A172 (cell line): ENCODE measurements around the gene APEH. TPM values are rescaled to one million over a fixed set of nuclear protein-coding genes. Genes with fewer than 3 reads are reported as not detected.
"Not testable (repeated sequence)": the region's sequence is repeated elsewhere in the genome, so short reads cannot be mapped to it uniquely, and the experiment has no call there.

Experiments
- DNase-seq: peaks from one replicate; pipeline ENCODE4 v3.0.0-alpha.2; 2015; ENCODE audit warnings: low spot score
- total RNA-seq: library from RNA; depleted of rRNA; stranded (reverse); fragments of >200 nt; shearing (Covaris generic); gene quantifications from 2 replicates; pipeline ENCODE4 v1.2.3, GENCODE V29; 2014

The APEH gene
- total RNA-seq, 1 experiment from 2014 or later = 144 TPM

DNA sequence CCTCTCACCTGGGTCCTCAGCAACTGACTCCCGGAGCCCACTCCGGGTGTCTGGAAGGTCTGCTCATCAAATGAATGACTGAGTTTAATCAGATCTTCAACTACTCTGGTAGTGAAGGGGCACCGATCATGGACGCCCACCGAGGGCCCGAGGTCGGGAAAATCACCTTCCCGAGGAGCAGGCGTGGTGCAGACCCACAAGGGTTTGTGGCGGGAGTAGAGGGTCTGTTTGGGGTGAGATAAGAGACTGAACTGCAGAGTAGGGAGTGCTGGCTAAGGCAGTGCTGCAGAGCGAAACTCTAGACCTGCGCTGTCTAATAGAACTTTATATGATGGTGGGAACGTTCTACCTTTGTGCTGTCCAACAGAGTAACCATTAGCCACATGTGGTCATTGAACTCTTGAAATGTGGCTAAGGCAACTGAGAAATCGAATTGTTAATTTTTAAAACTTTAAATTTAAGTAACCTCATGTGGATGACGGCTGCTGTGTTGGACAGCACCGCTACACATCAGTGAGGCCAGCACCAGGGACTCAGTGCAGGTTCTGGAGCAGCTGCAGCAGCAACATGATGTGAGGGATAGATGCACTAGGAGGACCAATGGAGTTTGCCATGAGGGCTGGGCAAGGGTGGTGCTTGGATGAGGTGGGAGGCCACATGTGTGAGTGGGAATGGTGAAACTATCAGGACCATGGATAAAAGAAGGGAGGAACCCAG lies 15.9 kb downstream of the APEH start:
- not testable (repeated sequence) for DNase-seq

DNA sequence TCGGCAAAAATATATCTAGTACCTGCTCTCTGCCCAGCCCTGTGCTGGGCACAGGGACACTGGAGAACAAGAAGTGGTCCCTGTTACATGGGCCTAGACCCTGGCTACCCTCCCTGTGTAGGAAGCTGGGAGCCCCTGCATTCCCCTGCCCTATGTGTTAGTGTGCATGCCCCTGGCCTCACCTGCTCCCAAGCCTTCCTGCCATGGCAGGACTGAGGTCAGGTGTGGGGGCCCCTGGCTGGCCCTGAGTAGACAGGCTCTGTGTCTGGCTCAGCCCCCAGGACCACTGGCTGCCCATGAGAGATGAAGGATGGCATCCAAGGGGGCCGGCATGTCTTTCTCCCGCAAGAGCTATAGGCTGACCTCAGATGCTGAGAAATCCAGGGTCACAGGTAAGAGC lies 16.7 kb downstream of the APEH start:
- not testable (repeated sequence) for DNase-seq

DNA sequence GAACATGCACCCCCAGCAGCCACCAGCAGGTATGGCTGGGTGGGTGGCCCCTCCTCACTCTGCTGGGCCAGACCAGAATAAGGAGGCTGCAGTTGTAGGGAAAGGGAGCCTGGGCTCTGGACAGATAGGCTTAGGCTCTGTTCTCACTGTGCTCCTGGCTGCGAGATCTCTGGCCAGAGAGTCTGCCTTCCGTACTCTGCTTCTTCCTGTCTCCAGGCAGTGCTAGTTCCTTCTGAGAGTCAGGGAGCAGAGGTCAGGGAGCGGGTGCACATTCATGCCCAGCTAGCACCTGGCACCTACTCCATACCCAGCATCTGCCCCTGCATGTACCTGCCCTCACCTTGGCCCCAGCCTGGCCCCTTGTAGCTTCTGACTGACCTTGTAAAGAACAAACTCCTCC lies 17.3 kb downstream of the APEH start:
- DNase-seq = not testable (repeated sequence)

- not testable (repeated sequence) for DNase-seq
These were observed 20.4 kb downstream of the APEH start for GRCh38 chr3:49694409-49695070.

GRCh38 chr3:49695350-49696015 lies 21.3 kb downstream of the APEH start:
- DNase-seq = not testable (repeated sequence)

DNA sequence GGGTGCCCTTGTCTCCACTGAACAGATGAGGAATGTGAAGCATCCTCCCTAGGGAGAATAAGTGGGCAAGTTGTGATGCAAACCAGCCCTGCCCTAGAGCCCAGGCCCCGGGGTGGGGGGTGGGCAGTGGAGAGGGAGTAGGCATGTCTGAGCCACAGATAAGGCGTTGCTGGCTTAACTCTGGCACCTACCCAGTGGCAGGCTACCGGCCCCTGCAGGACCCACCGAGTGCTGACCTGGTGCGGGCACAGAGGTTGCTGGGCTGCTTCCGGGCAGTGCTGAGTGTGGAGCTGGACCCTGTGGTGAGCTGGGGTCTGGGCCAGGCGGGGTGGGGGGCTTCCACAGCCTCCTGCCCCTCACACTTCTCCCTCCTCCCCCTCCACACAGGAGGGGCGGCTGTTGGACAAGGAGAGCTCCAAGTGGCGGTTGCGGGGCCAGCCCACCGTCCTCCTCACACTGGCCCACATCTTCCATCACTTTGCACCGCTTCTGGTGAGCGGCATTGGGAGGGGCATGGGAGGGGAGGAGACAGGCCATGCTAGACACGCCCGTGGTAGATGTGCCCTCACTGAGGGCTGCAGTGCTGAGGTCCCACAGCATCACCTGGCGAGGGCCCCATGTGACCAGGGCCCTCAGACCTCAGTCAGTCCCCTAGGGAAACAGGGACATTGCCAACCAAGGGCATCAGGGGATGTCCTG lies 25.3 kb downstream of the APEH start:
- DNase-seq = peak; percentile 22

DNA sequence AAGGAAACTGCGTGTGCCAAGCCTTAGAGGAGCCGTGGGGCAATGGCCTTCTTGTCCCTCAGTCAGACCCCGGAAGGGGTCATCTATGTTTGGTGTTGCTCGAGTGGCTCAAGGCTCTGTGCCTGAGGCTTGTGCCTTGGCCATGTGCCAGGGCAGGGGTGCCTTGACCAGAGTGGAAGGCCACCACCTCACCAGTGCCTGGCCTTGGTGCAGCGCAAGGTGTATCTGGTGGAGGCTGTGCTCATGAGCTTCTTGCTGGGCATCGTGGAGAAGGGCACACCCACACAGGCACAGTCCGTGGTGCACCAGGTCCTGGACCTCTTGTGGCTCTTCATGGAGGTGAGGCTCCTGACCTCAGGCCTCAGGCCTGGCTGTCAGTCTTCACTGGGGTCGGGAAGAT lies 25.9 kb downstream of the APEH start:
- no peak for DNase-seq

GRCh38 chr3:49700453-49701128 lies 26.4 kb downstream of the APEH start:
- no peak for DNase-seq

DNA sequence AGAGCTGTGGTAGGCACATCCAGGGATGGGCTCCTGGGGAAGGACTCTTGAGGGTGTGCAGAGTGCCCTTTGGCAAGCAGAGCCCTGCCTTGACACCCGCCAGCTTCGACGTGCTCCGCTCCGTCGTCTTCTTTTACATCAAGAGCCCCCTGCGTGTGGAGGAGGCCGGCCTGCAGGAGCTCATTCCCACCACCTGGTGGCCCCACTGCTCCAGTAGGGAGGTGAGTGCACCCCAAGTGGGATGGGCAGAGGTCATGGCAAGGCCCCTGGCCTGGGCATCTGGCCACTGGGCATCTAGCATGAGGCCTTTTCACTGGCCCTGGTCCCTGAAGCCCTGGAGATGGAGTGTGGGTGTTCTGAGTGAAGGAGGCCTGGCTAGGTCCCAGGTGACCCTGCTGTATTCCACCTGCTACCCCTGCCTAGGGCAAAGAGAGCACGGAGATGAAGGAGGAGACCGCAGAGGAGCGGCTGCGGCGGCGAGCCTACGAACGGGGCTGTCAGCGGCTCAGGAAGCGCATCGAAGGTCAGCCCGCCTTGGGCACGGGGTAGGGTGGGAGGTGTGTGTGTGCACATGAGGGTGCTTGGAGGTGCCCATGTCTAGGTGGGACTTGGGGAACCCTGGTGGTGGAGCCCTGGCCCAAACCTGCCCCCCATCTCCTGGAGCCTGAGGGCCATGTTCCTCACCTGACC lies 27.4 kb downstream of the APEH start:
- no peak for DNase-seq

DNA sequence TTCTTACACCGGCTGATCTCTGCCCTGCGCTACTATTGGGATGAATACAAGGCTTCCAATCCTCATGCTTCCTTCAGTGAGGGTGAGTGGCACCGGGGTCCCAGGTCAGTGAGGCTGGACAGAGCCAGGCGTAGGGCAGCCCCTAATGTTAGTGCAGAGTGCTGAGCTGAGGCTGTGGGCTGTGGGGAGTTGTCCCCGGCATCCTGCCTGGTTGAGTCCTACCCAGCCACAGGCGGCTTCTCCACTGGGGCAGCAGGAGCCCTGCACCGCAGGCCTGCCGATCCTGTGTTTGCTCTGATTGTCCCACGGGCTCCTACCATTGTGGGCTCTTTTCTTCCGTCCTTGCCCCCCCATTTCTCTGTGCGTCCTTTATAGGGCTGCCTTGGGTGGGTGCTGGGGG lies 28.5 kb downstream of the APEH start:
- no peak for DNase-seq

DNA sequence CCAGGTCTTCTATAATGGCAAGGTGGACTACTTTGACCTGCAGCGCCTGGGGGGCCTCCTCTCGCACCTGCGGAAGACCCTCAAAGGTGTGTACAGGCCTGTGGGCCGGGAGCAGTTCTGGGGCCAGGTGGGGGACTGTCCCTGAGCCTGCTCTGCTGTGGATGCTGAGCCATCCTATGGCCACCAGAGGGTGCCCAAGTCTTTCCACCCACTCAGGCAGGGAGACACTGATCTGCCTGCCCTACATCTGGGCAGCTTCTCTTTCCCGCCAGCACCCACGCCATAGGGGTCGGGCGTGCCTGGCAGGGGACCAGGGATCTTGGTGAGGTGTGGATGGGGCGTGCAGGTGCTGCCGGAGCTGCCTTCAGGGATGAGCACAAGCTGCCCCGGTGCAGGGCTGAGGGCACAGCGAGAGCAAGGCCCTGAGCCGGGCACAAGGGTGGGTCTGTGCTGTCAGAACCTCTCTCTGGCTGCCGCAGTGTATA lies 29.3 kb downstream of the APEH start:
- DNase-seq = peak; percentile 55

GRCh38 chr3:49703956-49704355 lies 29.8 kb downstream of the APEH start:
- DNase-seq = no peak

GRCh38 chr3:49704629-49705028 lies 30.5 kb downstream of the APEH start:
- DNase-seq = no peak

DNA sequence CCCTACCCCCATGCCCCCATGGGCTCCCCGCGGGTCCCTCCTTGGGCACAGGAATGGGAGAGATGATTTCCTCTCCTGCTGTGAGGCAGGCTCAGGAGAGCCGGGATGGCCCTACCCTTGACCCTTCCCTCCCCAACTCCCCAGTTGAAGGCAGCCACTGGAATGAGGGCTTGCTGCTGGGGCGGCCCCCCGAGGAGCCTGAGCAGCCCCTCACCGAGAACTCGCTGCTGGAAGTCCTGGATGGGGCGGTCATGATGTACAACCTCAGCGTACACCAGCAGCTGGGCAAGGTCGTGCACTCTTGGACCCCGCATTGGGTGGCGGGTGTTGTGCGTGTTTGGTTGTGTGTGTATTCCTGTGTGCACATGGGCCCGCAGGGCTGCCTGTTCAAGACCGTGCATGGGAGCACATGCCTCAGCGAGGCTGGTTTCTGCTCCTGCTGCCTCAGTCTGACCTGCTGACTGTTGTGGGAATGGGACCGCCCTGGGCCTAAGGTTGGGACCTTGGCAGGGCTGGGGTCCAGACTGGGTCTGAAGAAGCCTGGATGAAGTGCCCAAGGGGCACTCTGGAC lies 31.3 kb downstream of the APEH start:
- no peak for DNase-seq

DNA sequence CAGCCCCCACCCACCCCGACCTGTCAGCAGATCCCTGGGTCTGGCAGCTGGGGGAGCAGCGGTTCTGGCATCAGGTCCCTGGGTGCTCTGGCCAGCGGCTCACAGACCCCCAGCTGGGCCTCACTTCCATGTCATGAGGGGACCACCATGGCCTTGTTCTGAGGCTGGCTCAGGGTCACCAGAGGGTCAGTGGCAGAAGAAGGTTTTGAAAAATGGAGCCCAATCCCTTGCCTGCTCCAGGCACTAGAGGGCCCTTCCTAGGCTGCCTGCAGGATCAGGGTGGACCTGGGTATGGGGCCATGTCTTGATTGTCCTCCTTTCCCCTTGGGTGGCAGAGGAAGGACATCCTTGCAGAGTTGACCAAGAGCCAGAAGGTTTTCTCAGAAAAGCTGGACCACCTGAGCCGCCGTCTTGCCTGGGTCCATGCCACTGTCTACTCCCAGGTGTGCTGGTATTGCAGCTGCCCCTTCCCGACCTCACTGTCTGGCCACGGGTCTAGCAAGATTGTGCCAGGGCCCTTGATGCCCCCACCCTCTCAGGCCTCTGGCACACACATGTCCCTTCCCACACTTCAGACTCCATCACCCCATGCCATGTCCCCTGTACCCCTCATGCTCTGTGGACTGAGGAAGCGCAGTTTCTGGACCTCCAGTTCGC lies 32.4 kb downstream of the APEH start:
- no peak for DNase-seq

- DNase-seq = no peak
These were observed 32.9 kb downstream of the APEH start for GRCh38 chr3:49707113-49707480.

GRCh38 chr3:49709852-49710251 lies 35.7 kb downstream of the APEH start:
- DNase-seq = no peak

DNA sequence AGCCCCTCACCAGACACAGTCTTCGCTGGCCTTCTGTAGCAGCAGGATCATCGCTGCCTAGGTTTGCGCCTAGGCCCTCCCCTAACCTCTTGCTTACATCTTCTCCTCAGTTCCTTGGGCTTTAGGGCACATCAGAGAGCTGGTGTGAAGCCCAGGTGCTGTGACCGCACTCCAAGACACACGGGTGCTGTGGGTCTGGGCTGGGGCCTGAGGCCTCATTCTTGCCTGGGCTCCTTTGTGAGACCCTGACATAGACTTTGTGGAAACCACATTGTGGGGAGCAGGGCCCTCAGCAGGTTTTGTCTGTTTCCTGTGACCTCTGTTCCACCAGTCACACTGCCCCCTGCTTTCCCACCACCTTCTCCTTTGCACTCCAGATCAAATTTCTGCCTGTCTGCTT lies 37.3 kb downstream of the APEH start:
- DNase-seq = no peak

DNA sequence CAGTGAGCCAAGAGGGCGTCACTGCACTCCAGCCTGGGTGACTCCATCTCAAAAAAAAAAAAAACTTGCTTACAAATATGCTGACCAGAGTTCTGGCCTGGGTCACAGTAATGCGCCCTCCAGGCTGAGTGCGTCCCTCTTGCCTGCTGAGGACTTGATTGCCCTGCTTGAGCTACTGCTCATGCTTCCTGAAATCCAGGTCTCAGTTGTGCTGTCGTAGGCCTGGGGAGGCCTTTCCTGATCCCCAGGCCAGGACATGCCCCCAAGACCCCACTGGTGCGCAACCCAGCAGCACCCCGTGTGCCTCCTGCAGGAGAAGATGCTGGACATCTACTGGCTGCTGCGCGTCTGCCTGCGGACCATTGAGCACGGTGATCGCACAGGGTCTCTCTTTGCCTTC lies 38.0 kb downstream of the APEH start:
- DNase-seq = no peak

- DNase-seq = no peak
These were observed 38.6 kb downstream of the APEH start for GRCh38 chr3:49712631-49713317.
